Activated CD4-positive, alpha-beta T cell treated with anti-CD3 and anti-CD28 coated beads for 1 hour (primary cell): ENCODE data around the gene TOB1.

Experiments
- DNase-seq: peaks from one replicate; pipeline ENCODE4 v3.0.0-alpha.2; 2020

Gene TOB1, protein sequence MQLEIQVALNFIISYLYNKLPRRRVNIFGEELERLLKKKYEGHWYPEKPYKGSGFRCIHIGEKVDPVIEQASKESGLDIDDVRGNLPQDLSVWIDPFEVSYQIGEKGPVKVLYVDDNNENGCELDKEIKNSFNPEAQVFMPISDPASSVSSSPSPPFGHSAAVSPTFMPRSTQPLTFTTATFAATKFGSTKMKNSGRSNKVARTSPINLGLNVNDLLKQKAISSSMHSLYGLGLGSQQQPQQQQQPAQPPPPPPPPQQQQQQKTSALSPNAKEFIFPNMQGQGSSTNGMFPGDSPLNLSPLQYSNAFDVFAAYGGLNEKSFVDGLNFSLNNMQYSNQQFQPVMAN

DNA sequence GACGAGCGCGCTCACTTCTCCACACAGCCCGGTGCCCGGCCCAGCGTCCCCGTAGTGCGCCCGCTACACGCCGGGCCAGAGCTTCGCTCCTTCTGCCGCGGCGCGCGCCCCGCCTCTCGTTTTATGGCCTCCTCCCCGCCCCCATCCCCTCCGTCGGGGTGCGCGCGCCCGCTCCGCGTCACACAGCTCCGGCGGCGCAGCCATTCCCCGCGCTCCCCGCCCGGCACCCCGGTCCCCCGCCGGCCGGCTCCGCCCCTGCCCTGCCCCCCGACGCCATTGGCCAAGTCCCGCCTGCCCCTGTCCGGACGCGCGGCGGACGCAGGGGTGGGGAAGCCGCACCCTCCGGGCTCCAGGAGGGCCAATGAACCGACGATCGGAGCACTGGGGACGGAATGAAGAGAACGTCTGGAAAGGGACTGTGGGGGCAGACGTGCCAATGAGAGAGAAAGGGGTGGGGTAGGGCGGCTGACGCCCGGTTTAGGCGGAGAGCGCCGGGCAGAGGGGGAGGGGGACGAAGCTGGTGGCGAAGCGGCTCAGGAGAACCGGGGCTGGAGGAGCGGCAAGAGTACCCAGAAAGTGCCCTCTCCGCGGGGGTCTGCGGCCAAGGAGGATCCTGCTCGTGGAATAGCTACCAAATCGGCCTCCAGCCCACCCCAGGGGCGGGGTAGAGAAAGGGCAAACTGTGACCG, at the start of gene TOB1:
Gene TOB1 (minus strand): TSS at position 94 of the 689 bp plus-strand sequence. CDS start 2,337 bp downstream, outside the sequence.
- DNase-seq: peak; percentile 93

DNA sequence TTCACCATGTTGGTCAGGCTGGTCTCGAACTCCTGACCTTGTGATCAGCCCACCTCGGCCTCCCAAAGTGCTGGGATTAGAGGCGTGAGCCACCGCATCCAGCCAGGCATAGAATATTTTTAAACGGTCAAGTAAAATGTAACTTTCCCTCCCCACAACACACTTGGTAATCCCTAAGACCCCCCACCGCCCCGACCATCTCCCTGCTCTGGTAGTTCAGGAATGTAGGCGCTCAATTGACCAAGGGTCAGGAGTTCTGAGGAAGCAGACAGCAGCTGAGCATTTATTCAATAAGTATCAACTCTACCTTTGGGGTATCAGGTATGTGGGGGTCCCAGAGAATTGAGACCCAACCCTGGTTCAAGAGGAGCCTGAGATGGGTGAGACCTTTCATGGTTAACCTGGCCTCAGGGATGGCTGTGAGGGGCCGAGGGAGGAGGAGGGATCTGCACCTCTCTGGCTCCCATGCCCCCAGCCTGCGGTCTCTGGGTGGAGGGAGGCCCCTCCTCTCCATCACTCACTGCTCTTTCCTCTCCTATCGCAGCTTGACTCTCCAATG, 48.4 kb upstream of the TOB1 start:
- no peak for DNase-seq

DNA sequence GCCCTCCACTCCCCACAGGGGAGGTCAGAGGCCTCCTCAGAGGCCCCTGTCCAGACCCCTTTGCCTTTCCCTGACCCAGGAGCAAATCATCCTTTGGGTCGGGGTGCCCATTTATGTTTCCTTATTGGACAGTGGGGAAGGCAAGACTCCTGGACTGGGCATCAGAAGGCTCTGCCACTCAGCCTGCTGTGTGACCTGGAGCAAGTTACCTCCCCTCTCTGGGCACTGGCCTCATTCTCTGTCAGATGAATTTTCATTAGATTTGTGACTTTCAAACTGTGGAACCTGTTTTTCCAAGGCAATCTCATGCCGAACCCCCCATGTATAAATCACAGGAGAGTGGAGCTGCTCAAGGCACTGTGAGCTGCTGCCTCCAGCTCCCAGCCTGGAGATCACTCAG, 47.0 kb upstream of the TOB1 start:
- no peak for DNase-seq

DNA sequence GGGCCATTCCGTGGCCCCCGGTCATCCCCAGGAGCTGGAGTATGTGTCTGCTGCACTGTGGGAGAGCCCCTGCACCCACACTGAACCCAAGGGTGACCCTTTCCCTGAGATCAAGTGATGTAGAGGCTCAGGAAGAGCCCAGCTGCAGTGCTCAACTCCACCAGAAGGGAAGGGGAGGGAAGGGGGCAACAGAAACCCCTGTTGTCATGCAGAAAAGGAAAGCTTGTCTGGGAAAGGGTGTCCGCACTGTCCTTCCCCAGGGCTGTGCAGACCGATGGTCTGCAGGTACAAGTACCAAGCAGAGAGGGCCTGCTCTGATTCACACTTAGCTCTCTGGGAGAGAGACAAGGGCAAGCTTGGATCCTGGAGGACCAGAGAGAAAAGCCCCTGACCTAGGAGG, 45.7 kb upstream of the TOB1 start:
- no peak for DNase-seq

DNA sequence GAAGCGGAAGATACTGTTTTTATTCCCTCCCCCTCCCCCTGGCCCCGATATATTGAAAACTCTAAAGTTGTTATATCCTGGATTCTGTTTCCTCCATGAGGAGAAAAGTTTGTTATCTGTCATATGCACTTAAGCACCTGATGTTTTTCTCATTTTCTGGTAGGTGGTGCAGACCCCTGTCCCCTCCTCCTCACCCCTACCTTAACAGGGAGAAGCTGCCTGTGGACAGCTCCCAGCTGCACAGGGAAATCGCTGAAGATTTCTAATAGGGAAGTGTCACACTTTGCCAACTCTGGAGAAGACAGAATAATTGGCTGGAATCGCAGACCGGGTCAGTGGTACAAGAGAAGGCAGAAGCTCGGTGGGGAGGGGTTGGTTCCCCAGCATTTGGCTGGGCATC, 45.3 kb upstream of the TOB1 start:
- no peak for DNase-seq

DNA sequence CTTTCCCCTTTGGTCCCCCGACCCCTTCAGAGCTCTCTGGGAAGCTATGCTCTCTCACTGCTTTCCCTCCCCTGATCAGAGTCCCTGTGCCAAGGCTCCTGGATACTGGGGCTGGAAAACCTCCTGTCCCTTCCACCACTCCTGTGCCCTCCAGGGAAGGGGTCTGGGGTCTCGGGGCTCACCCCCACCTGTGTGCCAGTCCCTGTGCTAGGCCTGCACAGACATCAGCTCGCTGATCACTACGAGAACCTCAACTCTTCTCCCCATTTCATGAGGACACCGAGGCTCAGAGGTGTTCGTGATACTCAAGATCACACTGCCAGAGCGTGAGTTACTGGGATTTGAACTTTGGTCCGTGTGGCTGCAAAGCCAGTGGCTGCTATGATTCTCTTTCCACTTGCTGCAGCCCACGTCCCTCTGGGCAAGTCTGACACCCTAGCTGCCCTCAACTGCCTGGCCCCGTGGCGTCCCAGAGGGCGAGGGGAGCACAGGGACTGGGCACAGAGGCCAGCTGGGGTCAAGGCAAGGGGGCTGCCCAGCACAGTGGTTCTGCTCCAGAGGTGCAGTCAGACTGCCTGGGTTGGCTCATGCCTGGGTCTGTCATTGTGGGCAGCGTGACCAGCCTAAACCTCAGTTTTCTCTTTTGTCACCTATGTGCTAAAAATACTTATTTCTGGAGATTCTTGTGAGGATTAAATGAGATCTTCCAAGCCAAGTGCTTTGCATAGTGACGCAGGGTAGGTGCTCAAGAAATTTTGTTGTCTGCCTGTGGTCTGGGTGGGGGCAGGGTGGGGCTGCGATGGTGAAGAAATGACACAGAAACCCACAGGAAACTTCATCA, 43.8 kb upstream of the TOB1 start:
- DNase-seq: peak; percentile 39

DNA sequence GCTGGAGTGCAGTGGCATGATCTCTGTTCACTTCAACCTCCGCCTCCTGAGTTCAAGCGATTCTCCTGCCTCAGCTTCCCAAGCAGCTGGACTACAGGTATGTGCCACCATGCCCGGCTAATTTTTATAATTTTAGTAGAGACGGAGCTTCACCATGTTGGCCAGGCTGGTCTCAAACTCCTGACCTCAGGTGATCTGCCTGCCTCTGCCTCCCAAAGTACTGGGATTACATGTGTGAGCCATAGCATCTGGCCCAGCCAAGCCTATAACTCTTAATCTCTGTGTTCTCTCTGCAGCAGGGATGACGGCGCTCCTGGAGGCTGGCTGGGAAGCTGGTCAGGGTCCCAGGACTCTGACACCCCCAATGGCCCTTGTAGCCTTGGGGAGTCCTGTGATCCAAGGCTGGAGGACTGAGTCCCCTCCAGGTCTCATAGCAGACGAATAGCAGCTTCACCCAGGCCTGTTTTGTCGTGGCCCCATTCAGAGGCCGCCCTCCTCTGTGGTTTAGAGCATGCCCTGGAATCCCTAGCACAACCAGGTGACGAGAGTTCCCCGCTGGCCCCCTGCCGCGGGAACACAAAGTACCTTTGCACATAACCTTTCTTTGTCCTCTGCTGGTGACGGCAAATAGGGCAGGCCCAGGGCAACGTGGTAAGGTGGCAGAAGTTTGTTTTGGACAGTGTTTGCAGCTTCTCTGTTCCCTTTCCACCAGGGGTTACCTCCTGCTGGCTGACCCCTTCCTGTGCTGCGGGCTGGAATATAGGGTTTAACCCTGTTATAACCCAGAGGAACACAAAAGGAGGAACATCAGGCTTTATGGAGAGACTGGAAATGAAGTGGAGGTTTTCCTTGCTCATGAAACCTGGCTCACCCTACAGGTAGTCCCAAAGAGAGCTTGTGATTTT, 43.0 kb upstream of the TOB1 start:
- DNase-seq: no peak

DNA sequence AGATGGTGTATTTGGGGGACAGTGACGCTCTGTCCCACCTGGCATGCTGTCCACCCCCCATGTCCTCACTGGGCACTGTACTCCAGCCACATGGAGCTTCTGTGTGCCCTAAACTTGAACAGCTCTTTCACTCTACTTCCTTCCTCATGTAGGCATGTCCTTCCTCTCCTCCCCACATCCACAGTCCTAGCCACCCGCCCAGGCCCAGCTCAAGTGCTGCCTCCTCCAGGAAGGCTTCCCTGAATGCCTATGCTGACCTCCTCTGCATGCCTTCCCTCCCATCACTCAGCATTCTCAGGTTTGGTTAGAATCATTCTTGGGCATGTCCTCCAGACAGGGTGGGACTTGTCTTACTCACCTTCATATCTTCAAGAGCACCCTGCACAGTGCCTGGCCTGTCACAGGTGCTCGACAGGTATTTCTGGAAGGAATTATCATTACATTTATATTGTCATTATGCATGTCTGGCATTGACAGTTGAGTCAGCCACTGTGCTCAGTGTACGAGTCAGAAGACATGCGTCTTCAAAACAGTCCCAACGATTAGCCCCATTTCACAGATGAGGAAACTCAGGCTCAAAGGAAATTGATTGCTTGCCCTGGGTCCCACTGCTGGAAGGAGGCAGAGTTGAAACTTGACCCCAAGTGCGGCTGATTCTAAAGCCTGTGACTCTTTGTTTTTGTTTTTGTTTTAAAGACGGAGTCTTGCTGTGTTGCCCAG, 42.1 kb upstream of the TOB1 start:
- no peak for DNase-seq

DNA sequence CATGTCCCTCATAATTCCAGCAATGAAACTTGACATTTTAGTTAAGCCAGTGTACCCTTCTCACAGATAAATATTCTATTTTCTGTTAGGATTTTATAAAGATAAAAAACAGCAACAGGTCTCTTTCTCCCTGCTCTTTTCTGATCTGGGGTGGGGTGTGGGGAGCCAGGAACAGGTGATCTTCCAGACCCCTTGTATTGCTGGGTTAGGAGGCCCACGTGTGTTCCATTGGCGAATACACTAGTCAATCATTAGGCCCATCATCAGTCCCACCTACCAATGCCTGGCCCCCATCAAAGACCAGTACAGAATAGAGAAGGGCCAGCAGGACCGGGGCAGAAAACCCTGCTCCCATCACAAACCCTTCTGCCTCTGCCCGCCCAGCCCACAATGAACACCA, 40.3 kb upstream of the TOB1 start:
- no peak for DNase-seq

DNA sequence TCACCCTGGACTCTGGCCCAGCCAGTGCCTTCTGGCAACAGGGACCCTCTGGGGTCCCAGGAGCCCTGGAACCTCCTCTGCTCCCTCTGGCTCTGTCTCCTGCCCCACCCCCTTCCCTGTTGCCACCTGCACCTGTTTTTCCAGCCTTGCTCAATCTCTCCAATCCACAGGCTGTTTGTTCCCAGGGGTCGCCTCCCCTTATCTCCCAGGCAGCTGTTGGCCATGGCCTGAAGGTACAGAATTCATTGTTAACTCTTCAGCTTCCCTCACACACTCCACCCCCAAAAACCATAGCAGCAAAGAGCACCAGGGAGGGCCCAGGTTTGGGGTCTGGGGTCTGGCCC, 39.3 kb upstream of the TOB1 start:
- DNase-seq: no peak

DNA sequence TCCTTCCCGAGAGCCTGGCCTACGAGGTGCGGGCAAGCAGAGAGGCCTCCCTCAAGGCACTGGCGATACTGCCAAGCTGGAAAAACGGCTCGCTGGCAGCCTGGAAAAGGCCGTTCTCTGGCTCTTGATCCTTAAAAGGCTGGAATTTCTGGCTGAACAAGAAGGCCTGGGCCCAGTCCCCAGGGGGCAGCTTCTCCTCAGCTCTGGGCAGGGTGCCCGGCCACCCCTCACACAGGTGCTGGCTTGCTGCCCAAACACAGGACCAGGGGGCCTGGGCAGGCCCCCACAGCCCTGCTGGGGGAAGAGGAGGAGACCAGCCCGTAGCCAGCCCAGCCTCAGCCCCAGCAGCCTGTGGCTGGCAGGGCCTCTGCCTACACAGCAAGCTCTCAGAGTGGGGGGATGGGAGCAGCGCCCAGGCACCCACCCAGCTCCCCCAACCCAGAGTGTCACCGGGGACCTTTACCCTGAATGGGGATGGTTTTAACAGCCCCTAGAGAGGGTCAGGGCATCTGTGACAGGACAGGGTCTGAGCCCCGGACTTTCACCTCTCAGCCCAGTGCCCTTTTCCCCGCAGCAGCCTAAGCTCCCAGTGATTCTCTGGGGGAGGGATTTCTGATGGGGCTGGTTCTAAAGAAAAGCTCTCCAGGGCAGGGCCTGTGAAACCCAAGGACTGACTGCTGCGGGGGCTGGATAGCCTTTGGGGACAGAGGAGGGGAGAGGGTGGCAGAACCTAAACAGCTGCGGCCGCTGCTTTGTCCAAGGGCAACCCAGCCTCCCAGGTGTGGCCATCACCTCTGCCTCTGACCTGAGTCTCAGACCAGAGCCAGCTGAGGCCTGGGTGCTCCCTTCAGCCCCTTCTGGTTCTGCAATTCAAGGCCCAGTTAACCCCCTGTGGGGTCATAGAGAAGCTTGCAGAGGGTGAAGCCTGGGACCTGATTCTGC, 38.6 kb upstream of the TOB1 start:
- no peak for DNase-seq

DNA sequence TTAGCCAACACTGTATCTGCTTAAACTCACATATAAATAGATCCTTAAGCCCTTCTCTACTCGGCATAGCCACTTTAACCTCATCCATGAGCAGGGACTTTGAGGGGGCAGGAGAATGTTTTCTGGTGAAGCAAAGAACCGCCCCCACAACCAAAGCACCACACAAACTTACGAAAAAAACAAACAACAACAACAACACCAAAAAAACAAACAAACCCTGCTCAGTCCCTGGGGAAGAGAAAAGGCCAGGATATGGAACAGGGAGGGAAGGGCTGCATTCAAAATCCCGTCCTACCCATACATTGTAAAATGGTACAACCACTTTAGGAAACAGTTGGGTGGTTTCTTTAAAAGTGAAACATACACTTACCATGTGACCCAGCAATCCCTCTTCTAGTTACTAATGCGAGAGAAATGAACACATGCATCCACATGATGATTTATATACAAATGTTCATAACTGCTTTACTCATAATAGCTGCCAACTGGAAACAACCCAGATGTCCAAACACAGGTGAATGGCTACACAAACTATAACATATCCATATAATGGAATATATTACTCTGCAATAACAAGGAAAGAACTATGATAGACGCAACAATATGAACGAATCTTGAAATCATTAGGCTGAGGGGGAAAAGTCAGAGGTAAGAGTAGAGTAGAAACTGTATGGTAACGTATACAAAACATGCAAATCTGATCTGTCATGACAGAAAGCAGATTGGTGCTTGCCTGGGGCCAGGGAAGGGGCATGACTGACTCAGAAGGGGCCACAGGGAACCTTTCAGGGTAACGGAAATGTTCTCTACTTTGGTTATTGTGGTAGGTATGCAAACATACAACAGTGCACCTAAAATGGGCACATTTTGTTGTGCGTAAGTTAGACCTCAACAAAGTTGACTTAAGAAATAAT, 37.7 kb upstream of the TOB1 start:
- DNase-seq: no peak

DNA sequence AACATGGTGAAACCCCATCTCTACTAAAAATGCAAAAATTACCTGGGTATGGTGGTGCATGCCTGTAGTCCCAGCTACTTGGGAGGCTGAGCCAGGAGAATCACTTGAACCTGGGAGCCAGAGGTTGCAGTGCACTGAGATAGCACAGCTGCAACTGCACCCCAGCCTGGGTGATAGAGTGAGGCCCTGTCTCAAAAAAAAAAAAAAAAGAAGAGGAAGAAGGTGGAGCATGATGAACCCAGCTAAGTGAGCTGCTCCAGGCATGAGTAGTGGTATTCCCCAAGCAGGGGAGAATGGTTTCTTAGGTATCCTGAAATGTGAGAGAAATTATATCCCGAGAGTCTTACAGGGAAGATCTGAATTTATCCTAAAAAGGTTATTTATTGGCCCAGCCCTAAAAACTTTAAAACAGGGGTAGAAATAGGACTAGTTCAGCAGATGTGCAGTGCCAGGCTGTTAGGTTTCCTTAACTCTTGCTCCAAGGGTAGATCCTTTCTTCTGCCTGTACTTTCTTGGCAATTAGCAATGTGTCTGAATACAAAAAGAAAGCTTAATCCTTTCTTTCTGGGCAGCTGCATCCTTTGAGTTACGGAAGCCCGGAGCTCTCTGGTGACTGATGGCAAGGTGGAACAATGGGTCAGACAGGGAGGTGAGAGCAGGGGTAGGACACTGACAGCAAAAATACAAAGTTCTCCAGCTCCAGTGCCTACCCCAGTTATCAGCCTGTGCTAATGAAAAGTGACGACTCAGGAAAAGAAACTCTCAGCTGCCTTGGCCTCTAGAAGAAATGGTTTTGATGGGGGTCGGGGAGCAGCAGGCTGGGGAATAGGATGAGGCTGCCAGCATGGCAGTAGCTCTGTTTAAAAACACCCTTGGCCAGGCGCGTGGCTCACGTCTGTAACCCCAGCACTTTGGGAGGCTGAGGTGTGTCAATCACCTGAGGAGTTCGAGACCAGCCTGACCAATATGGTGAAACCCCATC, 36.5 kb upstream of the TOB1 start:
- no peak for DNase-seq

DNA sequence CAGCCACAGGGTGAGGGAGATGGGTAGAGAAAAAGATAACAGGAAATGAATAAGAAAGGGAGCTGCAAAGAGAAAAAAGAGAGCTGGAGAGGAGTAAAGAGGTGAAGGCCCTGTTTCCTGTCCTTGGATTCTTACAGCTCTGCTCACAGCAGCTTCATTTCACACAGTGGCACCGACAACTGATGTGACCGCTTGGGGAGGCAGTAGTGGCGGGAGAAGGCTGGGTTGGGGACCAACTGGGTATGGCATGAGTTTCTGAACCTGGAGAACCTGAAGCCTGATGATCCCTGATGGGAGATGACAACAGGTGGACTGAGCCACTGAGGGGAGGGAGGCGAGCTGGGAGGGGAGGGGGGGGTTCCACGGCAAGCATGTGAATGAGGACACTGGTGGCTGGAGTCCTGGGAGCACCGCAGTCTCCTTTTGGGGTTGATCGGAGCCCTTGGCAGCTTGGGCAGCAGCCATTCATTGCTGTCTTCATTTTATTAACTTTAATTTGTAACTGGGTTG, 34.3 kb upstream of the TOB1 start:
- no peak for DNase-seq

DNA sequence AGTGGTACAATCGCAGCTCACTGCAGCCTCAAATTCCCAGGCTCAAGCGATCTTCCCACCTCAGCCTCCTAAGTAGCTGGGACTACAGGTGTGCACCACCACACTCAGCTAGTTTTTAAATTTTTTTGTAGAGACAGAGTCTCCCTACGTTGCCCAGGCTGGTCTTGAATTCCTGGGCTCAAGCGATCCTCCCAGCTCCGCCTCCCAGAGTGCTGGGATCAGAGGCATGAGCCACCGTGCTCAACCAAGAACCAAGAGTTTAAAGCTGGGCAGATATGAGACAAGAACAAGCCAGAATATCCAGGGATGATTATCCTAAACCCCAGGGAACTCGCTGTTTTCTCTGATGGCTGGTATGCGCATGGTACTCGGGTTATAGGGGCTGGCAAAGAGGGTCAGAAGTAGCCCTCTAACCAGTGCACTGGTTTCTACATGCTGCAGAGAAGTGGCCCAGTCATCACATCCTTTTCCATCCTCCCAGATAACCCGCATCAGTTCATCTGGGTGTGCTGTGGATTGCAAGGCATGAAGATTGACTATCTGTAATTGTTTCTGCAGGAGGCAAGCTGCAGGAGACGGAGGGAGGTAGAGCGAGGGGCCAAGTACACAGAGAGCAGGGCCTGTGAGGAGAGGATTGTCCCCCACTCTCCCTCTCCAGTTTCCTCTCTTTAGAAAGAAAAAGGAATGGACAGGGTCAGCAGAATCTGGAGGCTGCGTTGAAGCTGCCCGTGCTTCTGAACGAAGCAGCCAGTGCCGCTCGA, 33.6 kb upstream of the TOB1 start:
- no peak for DNase-seq

DNA sequence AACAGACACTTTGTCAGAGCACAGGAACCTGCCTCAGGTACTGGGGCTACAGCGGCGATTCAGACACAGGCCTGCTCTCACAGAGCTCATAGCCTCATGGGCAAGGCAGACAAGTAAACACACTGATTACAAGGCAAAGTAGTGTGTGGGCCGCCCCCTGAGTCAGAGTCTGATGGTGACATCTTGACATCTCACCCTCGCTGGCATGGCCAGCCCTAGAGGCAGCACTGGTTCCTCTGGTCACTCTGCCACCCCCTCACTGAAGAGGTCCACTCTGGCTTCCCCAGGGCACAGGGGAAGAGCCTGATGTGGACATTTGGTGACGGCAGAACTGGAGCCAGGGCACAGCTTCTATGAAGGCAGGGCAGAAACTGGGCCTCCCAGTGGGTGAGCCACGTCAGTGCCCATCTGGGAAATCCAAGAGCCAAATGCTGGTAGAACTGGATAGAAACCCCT, 32.9 kb upstream of the TOB1 start:
- DNase-seq: no peak
